Activated CD4-positive, CD25-positive, alpha-beta regulatory T cell treated with anti-CD3 and anti-CD28 coated beads, Interleukin-2, amount 50 U/mL, for 24 hours (primary cell): ENCODE data around the gene HMGN2.
A peak's percentile ranks its signal among the peaks of the same experiment; 100 is the strongest.

Source experiments
- ATAC-seq, 2 donors: fragments of 150-1000 bp; cut with Tn5 transposase; one replicate each; pipeline ENCODE4 v1.10.0; 2021; ENCODE audit warnings: mild to moderate bottlenecking in 1 of 2, moderate library complexity in 1 of 2

The HMGN2 gene

DNA sequence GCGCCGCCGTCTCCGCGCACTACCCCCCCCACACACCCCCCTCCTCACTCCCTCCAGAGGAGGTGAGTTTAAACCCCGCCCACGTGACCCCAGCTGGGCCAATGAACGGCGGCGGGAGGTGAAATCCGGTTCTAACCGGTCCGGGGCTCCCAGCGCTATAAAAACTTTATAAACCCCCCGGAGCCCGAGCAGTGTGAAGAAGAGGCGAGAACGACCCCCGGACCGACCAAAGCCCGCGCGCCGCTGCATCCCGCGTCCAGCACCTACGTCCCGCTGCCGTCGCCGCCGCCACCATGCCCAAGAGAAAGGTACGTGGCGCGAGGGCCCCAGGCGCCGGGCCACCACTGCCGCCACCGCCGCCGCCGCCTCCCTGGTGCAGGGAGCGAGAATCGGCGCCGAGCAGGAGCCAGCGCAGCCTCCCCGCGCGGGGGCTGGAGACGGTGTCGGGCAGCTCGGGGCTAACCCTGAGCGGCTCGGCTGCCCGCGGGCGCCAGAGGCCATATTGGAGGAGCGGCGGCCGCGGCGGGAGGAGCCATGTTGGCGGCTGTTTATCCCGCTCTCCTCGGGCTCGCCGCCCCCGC is at the start of gene HMGN2:
Gene HMGN2 (plus strand): TSS at position 121 of the 581 bp plus-strand sequence. CDS start 173 bp downstream, at position 294.
- peak; percentile 71 for ATAC-seq

DNA sequence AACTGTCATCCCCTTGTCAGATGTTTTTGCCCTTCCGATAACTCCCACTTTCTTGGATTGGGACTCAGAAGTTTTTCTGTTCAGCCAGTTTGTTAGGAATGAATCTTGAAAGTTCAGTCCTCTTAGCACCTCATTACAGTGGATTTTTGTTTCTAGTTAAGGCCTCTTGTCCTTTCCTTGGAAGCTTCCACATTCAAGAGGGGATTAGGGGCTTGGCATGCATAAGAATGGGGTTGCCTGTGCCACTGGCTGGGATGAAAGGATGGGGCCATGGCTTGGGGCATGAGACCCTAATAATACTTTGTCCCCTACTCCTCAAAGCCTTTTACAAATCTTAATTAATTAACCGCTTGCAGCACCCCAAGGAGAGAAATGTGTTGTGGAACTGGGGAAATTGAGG is 42.5 kb upstream of the HMGN2 start:
- no peak for ATAC-seq

DNA sequence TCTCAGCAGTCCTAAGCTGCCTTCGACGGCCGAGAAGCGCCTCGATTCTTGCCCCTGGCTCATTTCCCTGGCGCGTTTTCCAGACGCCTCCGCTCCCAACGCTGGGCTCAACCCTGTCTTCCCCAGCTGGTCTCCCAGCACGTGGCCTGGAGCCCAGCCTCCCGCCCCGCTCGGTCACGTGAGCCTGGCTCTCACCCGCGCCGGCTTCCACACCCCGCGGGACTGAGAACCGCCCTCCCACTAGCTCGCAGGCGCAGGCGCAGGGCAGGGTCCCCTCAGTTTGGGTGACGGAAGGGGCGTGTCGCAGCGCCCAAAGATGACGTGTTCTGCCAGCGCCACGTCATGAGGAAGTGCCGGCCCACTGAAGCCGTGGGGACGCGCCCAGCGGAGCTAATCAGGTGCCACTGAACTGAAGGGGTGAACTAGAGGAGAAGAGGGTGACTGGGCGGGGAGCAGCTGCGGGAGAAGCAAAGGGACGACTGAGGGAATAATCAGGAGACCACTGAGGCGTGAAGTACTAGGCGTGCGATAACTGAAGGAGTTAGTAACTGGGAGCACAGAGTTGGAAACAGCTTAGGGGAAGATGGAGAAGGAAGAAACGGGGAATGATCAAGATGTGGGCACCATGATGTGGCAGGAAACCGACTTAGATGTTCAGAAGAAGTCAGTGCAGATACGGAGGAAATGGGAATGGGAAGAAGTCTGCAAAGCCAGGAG is 40.1 kb upstream of the HMGN2 start, which contains the start of gene DHDDS:
Gene DHDDS (plus strand): TSS at position 343 of the 717 bp plus-strand sequence. CDS start 625 bp downstream, outside the sequence.
- ATAC-seq: peak; percentile 96 to 97

DNA sequence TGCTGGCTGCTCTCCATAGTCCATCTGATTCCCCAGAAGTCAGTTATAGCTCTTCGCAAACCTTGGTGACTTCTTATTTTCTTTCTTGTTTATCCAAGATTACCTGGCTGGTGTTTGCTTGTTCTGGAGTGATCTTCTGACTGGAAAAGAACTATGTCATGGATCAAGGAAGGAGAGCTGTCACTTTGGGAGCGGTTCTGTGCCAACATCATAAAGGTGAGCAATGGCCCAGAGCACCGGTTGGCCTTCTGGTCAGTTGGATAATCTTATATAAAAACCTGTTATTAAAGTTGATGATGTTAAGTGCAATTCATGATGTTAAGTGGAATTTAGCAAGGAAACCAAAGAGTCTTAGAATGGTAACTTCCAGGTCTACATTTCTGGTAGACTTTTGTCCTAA is 39.4 kb upstream of the HMGN2 start:
- no peak for ATAC-seq

DNA sequence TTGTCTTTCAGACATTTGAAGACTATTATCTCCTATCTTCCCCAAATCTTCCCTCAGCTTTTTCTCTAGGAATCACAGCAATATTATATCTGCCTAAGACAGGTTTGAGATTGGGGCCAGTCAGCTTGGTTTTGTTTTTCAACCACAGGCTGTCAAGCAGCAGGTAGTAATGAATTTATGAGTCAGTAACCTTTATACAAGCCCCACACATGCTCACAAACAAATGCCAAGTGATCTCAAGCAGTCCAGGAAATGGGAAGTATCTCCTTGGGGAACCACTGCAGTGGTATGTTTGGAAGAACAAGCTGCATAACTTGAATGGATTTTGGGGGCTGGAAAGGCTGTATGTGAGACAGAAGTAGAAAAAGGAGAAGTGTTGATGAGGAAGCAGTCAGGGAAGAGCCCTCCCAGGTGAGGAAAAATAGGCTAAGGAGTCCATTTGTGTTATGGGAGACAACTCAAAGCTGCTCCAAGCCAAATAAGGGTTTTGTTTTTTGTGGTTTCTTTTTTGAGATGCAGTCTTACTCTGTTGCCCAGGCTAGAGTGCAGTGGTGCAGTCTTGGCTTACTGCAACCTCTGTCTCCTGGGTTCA is 38.0 kb upstream of the HMGN2 start:
- no peak for ATAC-seq

DNA sequence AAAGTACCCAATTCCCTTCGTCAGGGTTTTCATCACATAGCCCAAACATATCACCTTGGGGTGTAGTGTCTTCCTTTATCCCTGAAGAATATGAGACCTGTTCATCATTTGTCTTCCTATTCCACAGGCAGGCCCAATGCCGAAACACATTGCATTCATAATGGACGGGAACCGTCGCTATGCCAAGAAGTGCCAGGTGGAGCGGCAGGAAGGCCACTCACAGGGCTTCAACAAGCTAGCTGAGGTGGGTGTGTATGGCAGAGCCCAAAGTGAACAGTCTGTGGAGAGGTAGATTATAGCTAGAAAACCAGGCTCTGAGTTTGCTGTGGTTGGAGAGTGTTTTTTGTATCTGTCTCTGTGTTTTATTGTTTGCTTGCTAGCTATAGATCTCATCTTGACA is 34.2 kb upstream of the HMGN2 start:
- no peak for ATAC-seq

DNA sequence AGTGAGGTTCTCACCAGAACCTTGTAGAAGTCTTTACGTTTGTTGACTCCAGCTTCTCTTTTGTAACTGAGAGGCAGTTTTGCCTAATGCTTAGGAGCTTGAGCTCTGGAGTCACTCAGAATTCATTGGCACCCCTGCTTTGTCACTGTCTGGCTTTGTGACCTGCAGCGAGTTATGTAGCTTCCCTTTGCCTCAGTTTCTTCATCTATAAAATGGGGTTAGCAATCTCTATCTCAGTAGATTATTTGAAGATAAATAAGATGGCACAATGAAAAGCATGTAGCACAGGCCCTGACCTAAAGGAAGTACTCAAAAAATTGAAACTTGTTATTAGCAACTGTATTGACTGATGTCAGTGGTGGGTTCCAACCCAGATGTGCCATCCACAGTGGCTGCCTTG is 32.0 kb upstream of the HMGN2 start:
- no peak for ATAC-seq

DNA sequence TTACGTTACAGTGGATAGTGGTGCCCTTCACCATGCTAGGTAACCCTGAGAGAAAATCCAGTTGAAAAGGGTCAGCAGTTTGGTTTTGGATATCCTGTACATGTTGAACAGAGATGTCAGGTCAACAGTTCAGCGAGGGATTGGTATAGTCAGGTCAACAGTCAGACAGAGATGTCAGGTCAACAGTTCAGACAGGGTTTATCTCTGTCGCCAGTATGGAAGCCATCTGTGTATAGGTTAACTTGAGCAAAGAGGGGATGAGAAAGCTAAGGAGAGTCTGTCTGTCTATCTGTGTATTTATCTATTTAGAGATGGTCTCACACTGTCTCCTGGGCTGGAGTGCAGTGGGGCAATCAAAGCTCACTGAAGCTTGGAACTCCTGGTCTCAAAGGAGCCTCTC is 22.4 kb upstream of the HMGN2 start:
- no peak for ATAC-seq

DNA sequence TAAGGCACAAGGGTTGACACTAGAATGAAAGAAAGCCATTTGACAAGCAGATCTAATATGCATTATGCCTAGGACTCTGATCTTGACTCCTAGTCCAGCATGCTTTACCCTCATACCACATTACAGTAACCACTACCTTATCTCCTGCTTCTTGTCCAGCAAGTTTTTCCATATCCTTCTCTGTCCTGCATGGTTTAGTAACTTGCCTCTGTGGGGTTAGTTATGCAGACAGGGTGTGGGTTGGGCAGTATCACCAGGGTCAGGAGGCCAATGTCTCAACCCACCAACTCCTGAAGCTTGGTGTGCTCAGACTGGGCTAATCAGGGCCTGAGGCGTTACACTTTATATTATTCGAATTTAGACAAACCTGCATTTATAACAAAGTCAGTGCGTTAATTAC is 21.3 kb upstream of the HMGN2 start:
- ATAC-seq: no peak

DNA sequence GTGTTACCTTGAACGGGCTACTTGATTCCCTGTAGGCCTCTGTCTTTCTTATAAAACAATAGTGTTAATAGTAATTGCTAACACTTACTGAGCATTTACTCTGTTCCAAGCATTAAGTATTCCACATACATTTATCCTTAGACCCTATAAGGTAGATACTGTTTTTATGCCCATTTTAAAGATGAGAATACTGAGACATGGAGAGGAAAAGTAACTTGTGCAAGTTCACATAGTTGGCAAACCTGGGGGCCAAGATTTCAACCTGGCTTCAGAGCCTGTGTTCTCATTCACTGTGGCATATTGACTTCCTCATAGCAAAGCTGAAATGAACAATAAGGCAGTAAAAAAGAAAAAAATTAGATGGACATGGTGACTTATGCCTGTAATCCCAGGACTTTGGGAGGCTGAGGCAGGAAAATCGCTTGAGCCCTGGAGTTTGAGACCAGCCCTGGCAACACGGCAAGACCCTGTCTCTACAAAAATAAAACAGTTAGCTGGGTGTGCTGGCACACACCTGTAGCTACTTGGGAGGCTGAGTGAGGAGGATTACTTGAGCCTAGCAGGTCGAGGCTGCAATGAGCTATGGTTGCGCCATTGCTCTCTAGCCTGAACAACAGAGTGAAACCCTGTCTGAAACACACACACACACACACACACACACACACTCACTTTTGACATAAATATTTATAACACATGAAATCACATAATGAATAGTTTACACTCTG is 19.6 kb upstream of the HMGN2 start:
- ATAC-seq: no peak

DNA sequence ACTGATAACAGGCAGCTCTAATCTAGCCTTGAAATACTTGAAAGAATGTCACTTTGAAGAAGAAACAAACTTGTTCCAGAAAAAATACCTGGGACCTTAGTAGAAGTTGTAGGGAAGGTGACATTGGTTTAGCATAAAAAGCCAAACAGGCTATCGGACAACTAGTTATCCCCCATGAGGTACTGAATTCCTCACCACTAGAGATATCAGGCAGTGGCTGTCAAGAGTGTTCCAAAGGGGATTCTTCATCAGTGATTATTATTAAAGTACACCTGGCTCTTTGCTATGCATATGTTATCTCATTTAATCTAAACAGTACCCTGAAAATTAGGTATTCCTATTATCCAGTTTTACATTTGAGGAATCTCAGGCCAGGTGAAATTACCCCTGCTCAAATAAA is 13.1 kb upstream of the HMGN2 start:
- no peak for ATAC-seq

DNA sequence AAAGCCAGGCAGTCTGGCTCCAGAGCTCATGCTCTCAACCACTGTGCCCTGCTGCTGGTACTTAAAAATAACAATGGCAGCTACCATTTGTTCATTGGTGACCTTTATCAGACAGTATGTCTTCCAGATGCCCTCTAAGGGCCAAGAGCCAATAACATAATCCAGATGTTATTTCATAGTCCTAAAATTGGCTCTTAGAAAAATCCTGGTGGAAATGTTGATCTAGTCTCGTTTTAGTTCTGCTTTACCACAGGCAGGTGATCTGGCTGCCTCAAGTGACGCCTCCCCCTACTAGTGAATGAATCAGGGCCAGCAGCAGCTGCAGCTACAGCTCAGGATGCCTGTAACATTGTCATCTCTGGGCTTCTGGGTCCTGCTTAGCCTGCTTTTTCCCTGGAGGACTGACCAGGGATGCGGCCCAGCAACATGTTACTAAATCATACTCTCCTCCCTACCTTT is 12.6 kb upstream of the HMGN2 start:
- no peak for ATAC-seq

DNA sequence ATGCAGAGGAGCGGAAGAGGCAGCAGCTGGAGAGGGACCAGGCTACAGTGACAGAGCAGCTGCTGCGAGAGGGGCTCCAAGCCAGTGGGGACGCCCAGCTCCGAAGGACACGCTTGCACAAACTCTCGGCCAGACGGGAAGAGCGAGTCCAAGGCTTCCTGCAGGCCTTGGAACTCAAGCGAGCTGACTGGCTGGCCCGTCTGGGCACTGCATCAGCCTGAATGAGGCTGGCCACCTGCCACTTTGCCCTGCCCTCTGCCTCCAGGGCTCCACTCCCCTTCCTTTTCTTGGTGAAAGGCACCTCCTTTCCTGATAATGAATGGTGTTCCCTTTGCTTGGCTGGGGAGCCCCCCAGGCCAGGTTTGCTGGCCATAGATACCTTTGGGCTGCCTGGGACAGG is 3.3 kb upstream of the HMGN2 start:
- ATAC-seq: no peak

DNA sequence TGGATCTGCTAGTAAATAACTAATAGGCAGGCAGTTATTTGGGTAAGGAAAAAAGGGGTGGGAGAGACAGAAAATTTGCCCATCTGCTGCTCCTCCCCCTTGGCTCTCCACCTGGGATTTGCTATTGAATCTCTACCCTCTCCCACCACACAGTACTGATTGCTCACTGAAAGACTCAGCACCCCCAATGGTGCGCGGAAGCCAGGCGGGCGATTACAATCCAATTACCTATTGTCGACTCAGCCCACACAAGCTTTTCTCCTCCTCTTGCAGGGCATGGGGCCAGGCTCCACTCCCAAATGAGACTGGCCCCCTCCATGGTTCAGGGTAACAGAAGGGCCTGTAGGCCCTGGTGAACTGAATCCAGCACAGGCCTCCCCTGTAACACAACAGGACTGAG is 2.7 kb upstream of the HMGN2 start:
- no peak for ATAC-seq

DNA sequence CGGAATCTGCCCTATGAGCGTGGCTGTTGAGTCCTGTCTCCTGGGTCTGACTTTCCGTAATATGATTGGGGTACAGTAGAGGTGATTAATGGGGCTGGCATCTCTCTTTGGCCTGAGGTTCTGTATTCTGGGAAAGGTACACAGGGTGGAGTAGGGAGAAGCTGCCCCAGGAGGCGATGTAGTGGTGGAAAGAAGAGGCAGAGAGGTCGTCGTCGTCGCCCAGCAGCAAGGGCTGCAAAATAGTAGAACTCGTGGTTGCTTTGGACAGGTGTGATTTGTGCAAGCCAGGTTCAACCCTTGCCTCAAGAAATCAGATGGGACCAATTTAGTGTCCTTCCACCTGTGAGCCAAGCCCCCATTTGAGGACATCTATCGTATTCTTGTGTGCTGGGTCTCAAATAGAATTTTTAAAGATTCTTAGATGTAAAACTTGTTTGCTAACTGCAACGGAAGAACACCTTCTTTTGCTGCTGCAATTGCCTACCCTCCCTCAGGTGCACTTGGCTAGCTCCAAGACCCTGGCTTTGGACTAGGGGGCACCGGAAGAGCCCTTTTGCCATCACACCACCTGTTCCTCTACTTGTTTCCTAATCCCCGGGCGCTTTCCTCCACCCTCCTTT is 1.3 kb upstream of the HMGN2 start:
- no peak for ATAC-seq

DNA sequence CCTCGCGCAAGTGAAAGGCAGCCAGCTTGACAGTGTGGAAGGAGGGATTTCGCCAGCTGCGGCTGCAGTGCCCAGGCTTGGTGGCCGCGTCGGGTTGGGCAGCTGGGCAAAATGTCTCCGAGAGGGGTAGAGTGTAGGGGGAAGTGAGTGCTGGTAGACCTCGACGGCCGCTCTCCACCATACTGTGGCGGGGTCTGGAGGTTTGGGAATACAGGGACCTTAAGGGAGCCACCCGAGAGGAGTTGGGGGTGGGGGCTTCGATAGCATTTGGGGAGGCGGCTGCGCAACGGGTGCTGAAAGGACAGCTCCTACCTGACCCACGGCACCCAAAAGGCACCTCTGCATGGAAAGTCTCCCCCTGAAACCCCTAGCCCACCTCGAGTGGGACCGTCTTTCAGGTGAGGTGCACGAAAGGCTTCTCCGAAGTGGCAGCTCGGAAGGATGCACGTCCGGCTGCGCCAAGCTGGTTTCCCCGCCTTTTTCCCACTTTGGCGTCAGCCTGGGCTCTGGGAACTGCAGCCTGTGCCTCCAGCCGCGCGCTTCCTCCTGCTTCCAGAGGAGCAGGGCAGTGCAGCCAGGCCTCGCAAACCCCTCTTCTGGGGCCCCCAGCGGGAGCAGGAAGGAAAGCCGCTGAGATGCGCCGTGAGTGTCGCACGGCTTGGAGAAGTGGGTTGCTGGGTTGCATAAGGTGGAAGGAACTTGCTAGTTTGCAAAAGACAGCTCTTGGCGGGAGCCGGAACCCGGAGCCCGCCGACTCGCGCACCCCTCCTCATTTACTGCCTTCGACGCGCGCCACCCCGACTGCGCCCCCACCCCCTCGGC is 531 bp upstream of the HMGN2 start:
- ATAC-seq: peak; percentile 18 to 30

DNA sequence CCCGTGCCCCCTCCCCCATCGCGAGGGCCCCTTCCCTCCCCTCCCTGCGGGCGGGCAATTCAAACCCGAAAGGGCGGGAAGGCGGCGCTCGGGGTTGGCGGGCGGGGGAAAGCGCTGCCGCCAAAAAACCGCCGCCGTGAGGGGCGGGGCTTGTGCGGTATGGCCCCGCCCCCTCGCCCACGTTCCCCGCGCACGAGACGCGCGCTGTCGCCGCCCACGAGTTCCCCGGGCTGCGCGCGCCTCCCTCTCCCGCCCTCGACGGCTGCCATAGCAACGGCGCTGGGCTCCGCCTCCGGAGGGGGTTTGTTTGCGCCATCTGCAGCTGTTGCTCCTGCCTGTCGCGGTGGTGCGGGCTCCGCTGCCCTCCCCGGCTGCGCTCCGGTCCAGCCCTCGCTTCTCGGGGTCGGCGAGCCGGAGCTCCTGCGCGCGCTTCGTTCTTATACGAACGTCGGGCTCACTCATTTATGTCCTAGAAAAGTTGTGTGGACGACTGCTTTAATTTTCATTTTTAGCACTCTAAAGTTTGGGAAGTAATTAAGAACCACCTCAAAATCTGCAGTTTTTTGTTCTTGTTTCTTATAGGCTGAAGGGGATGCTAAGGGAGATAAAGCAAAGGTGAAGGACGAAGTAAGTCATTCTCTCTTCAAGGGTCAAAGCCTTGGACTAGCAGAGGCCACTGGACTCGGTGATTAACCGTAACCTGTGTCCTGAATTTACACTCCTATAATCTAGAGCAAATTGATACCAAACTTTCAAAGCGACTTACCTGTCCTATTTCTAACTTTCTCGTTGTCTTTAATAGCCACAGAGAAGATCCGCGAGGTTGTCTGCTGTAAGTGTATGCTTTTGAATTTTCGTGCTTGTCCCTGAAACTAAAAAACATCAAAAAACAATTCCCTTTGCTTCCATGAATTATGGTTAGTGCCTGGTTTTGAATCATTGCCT is 933 bp downstream of the HMGN2 start:
- peak; percentile 71 to 73 for ATAC-seq

DNA sequence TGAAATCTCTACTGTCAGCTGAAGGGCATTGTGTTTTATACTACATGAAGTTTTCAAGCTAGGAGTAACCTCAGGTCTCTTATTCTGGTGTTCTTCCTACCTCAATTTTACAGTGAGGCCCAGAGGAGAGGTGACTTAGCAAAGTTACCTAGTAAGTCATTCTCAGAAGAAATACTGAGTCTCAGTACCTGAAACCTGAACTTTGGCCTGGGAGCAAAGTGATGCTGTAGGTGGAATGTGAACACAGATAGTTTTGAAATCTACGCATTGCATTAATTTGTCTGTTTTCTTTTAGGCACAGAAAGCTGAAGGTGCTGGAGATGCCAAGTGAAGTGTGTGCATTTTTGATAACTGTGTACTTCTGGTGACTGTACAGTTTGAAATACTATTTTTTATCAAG is 2.6 kb downstream of the HMGN2 start:
- ATAC-seq: no peak

DNA sequence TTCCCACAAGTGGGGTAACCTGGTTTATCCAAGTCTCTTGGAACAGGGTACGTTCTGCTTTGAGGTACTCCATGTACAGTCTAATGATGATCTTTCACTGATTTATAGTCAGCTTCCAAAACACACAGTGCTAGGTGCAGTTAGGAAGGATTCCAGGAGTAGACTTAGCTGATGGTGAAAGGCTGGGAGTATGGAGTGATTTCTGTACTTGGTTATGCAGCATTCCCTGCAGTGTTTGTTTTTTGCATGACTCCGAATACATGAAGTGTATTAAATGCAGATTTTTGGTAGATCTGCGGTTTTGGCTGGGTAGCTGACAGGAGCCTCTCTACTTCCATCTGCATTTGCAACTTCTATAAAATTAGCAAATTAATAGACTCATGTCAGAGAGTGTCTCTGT is 3.7 kb downstream of the HMGN2 start:
- no peak for ATAC-seq

DNA sequence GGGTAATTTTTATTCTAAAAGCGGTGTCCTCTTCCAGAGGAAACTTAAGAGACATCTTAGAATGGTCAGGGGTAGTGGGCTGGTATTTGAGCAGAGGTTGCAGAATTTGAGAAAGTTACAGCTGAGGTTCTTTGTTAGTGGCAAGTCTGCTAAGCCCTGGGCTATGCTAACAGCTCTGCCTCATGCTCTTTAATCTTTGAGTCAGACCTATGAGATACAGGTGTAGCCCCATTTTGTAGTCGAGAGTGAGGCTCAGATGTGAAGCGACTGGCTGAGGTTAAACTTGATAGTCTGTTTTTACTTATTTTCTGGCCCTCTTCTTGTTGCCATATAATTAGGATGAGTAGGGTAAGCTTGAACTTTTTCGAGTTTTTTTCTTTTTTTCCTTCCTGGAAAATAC is 4.7 kb downstream of the HMGN2 start:
- ATAC-seq: no peak
